ENCODE measurements around the gene SLC35G2.

Gene SLC35G2

DNA sequence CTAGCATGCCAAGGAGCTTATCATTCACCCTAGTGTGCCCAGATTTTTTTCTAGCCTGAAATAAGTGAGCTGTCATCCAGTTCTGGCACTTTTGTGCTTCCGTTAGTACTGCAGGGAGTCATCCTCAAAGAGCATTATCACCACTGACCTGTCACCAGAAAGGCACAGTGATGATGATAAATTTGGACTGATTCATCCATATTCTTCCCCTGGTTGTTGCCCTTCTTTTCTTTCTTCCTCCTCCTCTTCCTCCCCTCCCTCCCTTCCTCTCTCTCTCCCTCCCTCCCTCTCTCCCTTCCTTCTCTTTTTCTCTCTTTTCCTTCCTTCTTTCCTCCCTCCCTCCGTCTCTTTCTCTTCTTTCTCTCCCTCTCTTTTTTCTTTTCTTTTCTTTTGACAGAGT, 21.3 kb downstream of the SLC35G2 start:
- TF ChIP-seq, protein P1, sequence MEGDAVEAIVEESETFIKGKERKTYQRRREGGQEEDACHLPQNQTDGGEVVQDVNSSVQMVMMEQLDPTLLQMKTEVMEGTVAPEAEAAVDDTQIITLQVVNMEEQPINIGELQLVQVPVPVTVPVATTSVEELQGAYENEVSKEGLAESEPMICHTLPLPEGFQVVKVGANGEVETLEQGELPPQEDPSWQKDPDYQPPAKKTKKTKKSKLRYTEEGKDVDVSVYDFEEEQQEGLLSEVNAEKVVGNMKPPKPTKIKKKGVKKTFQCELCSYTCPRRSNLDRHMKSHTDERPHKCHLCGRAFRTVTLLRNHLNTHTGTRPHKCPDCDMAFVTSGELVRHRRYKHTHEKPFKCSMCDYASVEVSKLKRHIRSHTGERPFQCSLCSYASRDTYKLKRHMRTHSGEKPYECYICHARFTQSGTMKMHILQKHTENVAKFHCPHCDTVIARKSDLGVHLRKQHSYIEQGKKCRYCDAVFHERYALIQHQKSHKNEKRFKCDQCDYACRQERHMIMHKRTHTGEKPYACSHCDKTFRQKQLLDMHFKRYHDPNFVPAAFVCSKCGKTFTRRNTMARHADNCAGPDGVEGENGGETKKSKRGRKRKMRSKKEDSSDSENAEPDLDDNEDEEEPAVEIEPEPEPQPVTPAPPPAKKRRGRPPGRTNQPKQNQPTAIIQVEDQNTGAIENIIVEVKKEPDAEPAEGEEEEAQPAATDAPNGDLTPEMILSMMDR (IDR thresholded peaks at IDR 0.05; ENCODE audit: insufficient read depth, low read depth, low read length, missing control alignments): no peak
- no peak for DNase-seq (ENCODE audit: low read depth)
- H3K4me3 ChIP-seq (ENCODE audit: low read length): no peak overlapping the region

GRCh38 chr3:136842294-136842693, 23.4 kb downstream of the SLC35G2 start:
- no peak overlapping the region for H3K4me3 ChIP-seq (ENCODE audit: low read length)
- DNase-seq (ENCODE audit: low read depth): no peak
- TF ChIP-seq, protein P1 (IDR thresholded peaks at IDR 0.05; ENCODE audit: insufficient read depth, low read depth, low read length, missing control alignments): no peak

DNA sequence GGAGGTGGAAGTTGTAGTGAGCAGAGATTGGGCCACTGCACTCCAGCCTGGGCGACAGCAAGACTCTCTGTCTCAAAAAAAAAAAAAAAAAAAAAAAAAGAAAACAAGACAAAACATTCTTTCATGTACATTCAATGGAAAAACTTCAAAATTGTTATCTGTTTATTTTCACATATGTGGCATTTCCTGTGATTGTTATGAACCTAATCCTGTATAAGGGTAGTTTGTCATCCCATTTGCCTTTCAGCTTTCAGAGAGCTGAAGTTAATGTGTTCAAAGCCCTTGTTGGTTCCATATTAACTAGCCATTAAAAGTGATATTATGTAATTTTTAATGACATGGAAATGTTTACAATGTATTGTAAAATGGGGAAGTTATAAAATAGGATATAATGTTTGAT, 25.8 kb downstream of the SLC35G2 start:
- no peak overlapping the region for H3K4me3 ChIP-seq (ENCODE audit: low read length)
- no peak for DNase-seq (ENCODE audit: low read depth)
- TF ChIP-seq, protein P1 (IDR thresholded peaks at IDR 0.05; ENCODE audit: insufficient read depth, low read depth, low read length, missing control alignments): no peak

DNA sequence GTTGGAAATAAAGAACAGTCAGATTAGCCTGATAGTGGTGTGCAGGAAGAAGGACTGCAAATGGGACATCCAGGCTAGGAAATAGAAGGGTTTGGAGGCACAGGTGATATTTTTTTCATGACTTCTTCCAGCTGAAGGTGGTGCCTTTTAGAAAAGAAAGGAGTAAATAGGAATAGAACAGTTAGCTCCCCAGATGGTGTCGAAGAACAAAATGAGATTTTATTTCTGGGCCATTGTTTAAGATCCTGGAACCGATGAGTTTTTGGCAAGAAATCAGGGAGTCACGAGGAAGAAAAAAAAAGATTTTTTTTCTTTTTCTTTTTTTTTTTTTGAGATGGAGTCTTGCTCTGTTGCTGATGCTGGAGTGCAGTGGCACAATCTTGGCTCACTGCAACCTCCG, 33.3 kb downstream of the SLC35G2 start:
- TF ChIP-seq, protein P1 (IDR thresholded peaks at IDR 0.05; ENCODE audit: insufficient read depth, low read depth, low read length, missing control alignments): no peak
- no peak overlapping the region for H3K4me3 ChIP-seq (ENCODE audit: low read length)
- DNase-seq (ENCODE audit: low read depth): no peak

GRCh38 chr3:136856665-136857064, 37.7 kb downstream of the SLC35G2 start:
- no peak for DNase-seq (ENCODE audit: low read depth)
- no peak overlapping the region for H3K4me3 ChIP-seq (ENCODE audit: low read length)
- TF ChIP-seq, protein P1 (IDR thresholded peaks at IDR 0.05; ENCODE audit: insufficient read depth, low read depth, low read length, missing control alignments): no peak

DNA sequence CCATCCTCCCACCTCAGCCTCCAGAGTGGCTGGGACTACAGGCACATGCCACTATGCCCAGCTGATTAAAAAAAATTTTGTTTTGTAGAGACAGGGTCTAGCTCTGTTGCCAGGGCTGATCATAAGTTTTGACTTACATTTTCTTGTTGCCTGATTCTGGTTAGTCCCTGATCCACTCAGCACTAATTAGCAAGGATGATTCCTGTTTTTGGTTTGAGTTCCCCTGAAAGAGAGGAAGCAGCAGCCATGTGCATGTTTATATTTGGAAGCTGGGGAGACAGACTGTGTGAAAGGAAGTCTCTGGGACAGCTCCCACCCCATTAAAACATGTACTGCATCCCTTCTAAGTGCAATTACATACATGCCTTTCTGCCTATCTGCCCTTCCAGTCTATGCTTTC, 39.5 kb downstream of the SLC35G2 start:
- DNase-seq (ENCODE audit: low read depth): no peak
- no peak overlapping the region for H3K4me3 ChIP-seq (ENCODE audit: low read length)
- TF ChIP-seq, protein P1 (IDR thresholded peaks at IDR 0.05; ENCODE audit: insufficient read depth, low read depth, low read length, missing control alignments): no peak

DNA sequence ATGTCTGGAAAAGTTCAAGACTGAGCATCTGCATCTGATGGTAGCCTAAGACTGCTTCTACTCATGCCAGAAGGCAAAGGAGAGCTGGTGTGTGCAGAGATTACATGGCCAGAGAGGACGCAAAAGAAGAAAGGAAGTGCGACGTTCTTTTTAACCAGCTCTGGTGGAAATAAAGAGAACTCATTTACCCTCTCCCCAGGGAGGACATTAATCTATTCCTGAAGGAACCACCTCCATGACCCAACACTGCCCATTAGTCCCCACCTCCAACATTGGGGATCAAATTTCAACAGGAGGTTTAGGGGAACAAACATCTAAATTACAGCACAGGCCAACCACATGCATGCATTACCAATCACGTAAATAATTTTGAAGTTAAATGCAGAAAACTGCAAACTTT, 41.6 kb downstream of the SLC35G2 start:
- TF ChIP-seq, protein P1 (IDR thresholded peaks at IDR 0.05; ENCODE audit: insufficient read depth, low read depth, low read length, missing control alignments): no peak
- DNase-seq (ENCODE audit: low read depth): no peak
- H3K4me3 ChIP-seq (ENCODE audit: low read length): peak overlapping the region; percentile 80

All from epithelial cell of esophagus (primary cell).